ENCODE measurements around the gene SMARCA2.

The SMARCA2 gene

DNA sequence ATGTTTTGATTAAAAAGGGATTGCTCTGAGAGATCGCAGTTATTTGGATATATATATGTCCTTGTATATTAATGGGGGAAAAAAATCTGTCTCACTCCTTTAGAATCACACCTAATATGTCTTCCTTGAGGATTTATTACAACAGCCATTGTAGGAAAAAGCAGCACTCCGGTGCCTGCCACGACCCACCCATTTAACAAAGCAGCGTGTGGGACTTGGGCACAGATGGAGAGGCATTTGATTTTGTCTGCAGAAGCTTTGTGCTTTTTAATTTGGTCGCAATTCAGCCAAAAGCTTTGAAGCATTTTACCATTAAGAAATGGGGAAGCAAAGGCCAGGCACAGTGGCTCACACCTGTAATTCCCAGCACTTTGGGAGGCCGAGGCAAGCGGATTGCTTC lies 159.2 kb downstream of the SMARCA2 start:
- DNase-seq (ENCODE audit: low spot score), result no peak

DNA sequence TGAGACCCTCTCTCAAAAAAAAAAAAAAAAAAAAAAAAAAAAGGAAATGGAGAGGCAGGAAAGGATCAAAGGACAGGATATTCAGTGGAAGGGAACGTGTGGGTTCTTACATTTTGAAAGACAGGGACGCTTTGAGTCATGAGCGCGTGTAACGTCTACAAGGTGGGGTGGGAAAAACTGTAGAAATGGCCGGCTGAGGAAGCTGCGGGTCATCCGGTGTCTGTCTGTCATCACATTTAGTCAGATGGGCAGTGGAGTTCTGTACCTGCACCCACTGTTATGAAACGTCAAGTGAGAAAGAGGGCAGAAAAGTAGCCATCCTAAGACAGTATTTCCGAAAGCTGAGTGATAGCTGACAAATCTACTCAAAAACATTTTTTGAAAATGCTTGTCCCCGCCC lies 159.8 kb downstream of the SMARCA2 start:
- no peak for DNase-seq (ENCODE audit: low spot score)

DNA sequence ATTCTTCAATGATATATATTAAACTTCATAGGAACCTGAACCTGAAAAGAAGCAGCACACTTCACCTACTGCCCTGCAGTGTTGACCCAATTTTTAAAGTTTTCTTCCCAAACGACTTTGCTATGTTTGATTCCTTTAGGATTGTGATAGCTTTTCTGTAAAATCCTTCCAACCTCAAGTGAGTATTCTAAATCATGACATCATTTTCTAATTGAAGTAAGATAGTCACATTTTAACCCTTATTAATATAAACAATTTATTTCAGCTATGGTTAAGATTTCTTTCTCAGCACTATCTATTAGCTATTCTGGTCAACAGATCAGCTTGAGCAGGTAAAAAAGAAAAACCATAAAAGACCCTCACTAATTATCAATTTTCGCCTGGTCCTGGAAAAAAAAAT lies 162.0 kb downstream of the SMARCA2 start:
- DNase-seq (ENCODE audit: low spot score), result no peak

DNA sequence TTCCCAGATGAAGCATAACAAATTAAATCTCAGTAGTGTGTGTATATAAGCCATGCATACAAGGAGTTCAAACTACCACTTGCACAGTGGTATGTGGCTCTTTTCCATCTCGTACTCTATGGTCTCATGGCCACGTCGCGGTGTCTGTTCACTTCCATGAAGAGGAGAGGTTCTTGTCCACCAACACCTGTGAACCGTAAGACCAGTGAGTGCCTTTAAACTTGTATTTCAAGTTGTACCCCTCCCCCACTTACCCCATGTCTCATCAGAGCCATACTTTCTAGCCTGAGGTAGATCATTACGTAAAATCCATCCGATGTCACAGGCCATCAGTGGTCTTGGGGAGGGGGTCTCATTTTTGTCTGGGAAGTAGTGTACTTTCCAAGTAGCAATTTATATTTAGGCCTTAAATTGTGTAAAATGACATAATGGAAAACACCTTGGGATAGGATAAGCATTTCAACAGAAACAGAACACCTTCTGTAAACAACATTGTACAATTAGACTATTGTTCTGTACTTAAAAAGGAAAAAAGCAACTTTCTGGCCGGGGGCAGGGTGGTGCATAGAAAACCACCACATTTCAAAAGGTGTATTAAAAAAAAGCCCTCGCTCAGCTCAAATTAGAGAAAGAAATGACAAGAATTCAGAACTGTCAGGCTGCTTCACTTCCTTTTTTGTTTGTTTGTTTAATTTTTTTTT lies 163.0 kb downstream of the SMARCA2 start:
- DNase-seq (ENCODE audit: low spot score), result no peak

DNA sequence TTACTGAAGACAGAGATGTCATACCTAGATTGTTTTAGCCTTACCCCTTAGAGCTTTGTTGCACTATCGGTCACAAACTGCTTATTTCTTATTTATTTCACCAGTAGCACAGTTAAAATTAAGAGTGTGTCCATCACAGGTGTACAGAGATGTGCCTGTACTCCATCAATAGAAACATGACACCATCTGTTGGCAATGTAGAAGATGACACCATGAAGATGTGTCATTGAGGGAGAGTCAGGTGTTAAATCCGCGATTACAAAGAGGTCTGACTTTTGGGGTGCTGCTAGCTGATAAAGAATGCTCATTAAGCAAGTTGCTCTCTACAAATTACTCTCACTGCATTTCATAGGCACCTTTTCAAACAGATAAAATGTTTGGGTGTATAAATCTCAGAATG lies 164.4 kb downstream of the SMARCA2 start:
- no peak for DNase-seq (ENCODE audit: low spot score)

DNA sequence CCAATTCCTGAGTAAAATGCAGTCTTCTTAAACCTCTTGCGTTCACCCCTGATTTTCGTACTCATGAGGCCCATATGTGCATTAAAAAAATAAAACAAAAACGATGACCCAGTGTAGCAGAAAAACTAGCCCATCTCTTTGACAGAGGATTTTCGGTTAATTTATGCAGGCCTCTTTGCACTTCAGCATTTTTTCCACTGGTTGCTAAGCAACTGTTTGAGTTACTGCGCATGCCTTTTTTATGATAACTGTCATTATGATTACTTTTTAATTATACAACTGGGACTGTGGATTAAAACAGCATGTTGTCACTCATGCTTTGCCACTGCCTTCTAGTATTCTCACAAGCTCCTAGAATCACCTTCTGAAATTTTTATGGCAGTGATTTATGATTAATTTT lies 165.0 kb downstream of the SMARCA2 start:
- DNase-seq (ENCODE audit: low spot score), result no peak

DNA sequence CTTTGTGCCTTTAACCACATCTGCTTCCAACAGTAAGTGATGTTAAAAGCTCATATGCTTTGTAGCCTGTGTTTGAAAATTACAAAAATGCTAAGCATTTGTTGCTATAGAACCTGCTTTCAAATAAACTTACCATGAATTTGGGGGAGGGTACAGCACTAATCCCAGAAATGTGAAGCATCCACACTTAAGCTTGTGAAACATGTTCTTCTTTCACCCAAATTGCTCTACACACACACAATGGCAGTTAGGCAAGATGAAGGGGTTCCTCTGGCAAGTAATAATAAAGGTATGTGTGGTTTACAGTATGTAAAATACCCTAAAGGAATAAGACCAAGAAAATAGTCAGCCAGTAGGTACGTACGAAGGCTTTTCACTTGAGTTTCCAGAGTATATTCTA lies 165.6 kb downstream of the SMARCA2 start:
- DNase-seq (ENCODE audit: low spot score), result no peak

DNA sequence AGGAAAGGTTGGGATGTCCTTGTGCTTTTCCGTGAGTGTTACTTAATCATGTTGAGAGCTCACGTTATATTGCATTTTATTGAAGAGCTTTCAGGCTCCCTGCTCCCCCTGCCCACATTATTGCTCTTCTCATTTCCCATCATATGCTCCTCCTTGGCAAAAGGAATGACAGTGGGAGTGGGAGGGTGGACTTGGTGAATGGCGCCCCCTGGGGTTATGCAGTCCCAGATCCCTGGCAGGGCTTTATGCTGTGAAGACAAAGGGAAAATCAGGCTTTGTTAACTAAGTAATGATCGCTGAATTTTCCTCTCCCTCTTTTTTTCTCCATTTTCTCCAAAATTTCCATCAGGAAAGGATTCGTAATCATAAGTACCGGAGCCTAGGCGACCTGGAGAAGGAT lies 166.6 kb downstream of the SMARCA2 start:
- DNase-seq (ENCODE audit: low spot score), result no peak

DNA sequence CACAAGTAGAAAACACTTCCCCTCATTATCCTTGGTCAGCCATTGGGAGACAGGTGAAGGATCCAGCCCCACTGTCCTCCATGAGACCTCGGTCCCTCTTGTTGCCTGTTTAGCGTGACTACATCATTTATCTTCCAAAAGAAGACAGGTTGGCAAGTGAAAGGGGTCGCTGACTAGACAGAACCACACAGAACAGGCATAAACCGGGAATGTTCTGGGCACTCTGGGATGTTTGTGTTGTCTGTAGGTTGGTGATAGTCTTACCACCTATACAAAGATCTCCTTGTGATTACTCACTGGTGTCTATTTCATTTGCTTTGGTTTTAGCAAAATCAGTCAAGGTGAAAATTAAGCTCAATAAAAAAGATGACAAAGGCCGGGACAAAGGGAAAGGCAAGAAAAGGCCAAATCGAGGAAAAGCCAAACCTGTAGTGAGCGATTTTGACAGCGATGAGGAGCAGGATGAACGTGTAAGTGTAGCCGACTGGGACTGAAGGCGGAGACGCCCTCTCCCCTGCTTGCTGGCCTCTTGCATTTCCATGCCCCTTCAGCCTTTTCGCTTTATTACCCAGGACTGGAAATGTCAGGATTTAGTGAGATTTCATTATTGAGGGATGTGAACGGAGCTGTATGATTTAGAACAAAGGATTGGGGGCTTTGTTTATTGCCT lies 175.9 kb downstream of the SMARCA2 start:
- no peak for DNase-seq (ENCODE audit: low spot score)

DNA sequence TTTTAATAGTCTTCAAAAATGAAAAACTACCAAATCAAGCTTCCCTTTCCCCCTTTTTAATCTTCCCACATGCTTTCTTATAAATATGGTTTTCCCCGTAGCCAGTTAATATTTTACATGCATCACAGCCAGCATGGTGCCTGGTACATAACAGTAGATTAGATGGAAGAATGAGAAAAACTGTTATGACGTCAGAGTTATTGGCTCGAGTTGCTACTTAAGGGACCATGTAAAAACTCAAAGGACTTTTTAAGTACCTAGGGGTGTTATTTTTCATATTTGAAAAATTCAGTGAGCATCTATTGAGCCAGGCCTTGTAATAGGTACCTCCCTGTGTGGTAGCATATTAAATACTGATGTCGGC lies 176.4 kb downstream of the SMARCA2 start:
- no peak for DNase-seq (ENCODE audit: low spot score)

DNA sequence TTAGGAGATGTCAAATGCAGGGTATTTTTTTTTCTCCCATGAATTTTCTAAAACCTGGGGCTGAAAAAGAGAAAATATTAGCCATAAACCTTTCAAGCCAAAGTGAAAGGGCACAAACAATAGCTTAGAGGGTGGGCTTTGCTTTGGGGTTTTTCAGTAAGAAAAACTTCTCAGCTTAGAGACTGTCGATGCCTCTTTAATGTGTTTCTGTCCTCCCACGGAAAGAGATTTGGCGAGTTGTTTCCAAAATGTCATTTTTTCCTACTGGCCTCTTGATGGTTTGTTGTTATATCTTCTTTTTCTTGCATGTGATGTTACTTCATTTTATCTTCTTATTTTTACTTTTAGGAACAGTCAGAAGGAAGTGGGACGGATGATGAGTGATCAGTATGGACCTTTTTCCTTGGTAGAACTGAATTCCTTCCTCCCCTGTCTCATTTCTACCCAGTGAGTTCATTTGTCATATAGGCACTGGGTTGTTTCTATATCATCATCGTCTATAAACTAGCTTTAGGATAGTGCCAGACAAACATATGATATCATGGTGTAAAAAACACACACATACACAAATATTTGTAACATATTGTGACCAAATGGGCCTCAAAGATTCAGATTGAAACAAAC lies 177.3 kb downstream of the SMARCA2 start:
- no peak for DNase-seq (ENCODE audit: low spot score)

DNA sequence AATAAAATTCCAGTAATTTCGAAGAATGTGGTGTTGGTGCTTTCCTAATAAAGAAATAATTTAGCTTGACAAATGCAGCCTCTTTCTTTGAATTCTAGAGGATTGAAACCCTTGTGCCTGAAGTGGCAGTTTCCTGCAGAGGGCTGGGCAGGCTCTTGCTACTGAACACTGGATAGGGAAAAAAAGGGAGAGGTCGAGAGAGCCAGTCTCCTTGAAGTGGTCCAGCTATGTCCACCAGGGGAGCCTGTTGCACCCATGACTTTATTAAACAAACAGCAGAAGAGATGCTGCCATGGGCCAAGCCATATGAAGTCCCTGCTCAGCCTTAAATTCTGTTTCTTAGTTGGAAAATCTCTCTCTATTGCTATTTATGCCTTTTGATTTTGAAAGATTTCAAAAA lies 178.4 kb downstream of the SMARCA2 start:
- no peak for DNase-seq (ENCODE audit: low spot score)

DNA sequence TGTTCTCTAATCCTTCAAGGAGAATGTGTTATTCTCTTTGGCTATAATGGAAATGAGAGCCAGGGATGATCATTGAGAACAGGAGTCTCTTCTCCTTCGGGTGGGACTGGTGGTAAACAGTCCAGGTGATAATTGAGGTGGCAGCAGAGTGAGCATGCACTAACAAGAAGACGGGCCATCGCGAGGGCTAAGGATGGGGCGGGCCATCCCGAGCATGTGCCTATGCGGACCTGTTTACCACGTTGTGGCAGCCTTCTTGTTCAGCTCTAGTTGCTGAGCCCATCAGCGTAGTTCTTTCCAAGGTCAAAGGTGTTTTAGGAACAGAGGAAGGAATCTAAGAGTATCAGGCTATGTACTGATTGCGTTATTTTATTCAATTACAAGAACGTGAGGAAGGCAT lies 180.1 kb downstream of the SMARCA2 start:
- no peak for DNase-seq (ENCODE audit: low spot score)

DNA sequence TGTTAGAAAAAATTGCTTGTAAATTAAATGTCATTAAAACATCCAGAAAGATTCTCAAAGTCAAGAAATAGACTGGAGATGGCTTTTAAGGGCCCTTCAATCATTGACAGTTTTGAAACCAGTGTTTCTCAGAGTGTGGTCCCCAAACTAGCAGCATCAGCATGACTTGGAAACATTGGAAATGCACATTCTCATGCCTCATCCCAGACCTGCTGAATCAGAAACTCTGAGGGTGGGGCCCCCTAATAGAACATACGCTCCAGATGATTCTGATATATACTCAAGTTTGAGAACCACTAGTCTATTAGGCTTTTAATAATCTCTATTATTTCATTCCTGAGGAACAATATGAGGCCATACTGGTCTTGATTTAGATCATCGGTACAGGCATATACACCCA lies 181.6 kb downstream of the SMARCA2 start:
- peak; percentile 23 for DNase-seq (ENCODE audit: low spot score)

DNA sequence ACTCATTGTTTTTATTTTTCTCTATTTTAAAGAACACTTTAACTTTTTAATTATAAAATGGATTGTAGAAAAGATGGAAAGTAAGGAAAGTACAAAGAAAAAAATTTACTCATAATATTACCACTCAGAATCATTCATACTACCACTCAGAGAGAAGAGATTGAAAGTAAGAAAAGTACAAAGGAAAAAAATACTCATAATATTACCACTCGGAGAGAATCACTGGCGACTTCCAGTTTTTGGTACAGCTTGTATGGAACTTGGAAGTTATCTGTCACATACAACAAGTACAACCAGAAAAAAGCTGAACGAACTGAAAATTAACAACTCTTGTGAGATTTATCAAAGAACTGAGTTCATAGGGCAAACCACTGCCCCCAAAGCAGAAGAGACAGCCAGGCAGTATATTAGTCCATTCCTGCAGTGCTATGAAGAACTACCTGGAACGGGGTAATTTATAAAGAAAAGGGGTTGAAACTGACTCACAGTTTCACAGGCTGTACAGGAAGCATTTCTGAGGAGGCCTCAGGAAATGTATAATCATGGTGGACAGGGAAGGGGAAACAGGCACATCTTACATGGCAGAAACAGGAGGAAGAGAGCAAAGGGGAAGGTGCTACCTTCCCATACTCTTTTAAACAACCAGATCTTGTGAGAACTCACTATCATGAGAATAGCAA lies 183.9 kb downstream of the SMARCA2 start:
- no peak for DNase-seq (ENCODE audit: low spot score)

DNA sequence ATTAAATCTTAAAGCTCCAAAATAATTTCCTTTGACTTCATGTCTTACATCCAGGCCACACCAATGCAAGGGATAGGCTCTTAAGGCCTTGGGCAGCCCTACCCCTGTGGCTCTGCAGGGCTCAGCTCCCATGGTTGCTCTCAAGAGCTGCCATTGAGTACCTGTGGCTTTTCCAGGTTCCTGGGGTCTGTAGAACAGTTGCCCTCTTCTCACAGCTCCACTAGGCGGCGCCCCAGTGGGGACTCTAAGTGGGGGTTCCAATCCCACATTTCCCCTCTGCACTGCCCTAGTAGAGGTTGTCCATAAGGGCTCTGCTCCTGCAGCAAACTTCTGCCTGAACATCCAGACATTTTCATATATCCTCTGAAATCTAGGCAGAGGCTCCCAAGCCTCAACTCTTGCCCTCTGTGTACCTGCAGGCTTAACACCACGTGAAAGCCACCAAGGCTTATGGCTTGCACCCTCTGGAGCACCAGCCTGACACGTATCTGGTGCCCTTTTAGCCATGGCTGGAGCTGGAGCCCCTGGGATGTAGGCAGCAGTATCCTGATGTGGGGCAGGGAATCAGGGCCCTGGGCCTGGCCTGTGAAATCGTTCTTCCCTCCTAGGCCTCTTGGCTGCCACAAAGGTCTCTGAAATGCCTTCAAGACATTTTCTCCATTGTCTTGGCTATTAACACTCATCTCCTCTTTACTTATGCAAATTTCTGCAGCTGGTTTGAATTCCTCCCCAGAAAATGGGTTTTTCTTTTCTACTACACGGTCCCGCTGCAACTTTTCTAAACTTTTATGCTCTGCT lies 185.1 kb downstream of the SMARCA2 start:
- DNase-seq (ENCODE audit: low spot score), result no peak

DNA sequence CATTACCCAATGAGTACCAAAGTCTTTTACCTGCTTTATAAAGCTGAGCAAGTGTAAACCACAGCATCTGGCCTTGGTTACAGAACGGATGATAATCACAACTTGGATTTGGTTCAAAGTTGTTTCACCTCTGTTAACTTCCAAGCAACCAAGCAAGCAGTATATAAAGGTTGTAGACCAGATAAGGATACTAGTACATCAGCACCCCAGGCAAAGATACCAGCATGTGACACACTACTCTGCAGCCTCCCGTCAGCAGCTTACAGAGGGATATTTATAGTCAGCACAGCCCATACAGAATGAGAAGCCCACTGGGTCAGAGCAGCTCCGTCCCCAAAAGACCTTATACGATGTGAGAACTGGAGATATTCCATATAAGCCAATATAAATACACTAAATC lies 193.3 kb downstream of the SMARCA2 start:
- no peak for DNase-seq (ENCODE audit: low spot score)

DNA sequence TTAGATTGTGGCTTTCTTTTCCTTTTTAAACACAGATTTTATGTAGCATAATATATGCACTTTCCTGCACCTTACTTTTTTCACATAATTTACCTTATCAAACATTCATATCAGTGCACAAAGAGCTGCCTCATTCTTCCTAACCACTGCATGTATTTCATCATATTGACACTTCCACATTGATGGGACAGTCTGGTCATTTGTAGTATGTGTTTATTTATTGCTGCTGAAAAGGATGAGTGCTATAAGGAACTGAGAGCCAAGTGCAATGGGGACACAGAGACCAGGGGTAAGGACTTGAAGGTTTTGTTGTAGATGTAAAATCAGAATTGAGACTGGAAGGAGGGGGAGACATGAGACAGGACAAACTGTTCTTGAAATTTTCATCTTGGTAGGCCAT lies 193.8 kb downstream of the SMARCA2 start:
- DNase-seq (ENCODE audit: low spot score), result no peak

DNA sequence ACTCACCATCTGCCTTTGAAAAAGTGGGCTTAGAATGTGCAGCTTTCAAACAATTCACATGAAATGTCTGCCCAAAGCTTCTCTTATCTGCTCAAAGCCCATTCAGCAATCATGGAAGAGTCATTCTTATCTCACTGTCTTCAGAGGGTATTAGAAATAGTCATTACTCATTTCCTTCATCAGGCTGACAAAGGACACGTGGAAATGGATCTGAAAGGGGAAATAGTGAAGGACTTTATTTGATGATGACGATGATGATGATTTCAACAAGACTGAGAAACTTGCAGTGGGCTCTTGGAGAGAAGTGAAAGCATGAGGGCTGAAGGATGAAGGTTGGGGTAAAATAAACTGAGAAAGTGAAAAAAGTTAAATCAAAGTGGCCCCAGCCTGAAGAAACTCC lies 194.3 kb downstream of the SMARCA2 start:
- no peak for DNase-seq (ENCODE audit: low spot score)

DNA sequence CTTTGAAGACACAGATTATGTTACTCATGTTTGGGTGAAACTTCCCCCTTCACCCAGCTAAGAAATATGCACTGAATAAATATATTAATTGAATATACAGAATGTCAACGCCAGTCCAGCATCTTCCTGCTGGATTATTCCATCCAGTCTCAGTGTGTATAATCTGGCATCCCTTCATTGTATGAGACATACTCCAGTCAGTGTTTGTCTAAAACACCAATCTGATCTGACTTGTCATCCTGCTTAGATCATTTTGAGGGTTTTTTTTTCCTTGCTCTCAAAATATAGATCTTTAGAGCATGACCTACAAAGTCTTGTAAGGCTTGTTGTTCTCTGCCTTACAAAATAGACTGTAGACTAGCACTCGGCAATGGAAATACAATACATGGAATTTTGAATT lies 195.1 kb downstream of the SMARCA2 start:
- DNase-seq (ENCODE audit: low spot score), result no peak

DNA sequence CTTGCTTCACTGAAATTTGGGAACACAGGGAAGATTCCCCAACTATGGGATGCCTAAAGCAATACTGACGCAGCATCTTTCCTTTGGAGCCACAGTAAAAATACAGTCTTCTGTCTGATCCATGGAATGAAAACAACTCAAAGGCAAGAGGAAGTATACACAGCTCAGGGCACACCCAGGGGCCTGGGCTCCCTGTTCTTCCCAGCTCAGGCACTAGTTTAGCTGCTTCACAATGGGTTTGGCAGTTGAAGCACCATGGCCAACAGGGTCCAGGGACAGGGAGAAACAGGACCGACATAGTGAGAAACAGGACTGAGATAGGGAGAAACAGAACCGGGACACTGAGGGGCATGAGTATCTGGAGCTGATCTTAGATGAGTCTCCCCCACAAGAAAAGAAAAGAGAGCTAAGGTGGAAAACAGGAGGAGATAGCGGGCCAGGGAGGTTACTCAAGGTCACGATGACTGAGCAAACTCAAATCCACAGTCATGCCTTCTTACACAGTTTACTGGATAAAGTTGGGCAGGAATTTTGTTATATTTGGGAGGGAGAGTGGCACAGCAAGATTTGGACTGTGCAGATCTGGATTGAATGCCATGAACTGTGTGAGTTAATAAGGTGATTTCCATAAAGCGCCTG lies 198.8 kb downstream of the SMARCA2 start:
- no peak for DNase-seq (ENCODE audit: low spot score)

DNA sequence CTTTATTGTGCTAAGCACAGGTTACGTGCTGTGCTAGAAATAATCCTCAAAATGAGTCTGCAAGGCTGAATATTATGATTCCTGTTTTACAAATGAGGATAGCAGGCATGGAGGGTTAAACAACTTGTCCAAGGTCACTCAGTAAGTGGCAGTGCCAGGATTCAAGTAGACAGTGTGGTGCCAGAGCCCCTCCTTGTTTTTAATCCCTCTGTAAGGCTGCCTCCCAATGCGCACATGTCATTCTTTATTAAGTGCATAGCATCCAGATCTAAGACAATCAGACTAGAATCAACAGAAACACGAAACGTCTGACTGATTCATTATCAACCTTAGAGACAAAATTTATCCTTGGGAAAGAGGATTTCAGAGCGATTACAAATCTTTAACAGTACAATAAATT lies 199.6 kb downstream of the SMARCA2 start:
- no peak for DNase-seq (ENCODE audit: low spot score)

Data from hematopoietic multipotent progenitor cell treated with erythropoietin and hydrocortisone succinate and interleukin-3 and kit ligand, for 15 days (in vitro differentiated cells).